Stomach (tissue), 9 donors: ENCODE measurements around the gene SNX30. TPM values are rescaled to one million over a fixed set of nuclear protein-coding genes. Genes with fewer than 3 reads are reported as not detected.

Experiments used
- DNase-seq, 2 donors: peaks; one replicate each; pipeline versions ENCODE4 v3.0.0 to v3.0.0-alpha.2; 2013 to 2019
- H3K27ac ChIP-seq, 5 donors: fragments of 200-600 bp in 4 of 5; sonication (generic) in 4 of 5; one replicate each; pipeline ENCODE4 v1.5.1; 2013 to 2019; ENCODE audit warnings: mild to moderate bottlenecking in 1 of 5, moderate library complexity in 1 of 5
- H3K27me3 ChIP-seq, 3 donors: fragments of 200-600 bp; sonication (generic); one replicate each; pipeline ENCODE4 v1.5.1; 2017 to 2019; ENCODE audit warnings: mixed run types in 1 of 3
- H3K36me3 ChIP-seq, 4 donors: fragments of 200-600 bp; sonication (generic); 1 replicate in 3 of 4; 2 replicates in 1 of 4; pipeline ENCODE4 v1.5.1; 2016 to 2019
- H3K4me1 ChIP-seq, 4 donors: fragments of 200-600 bp; sonication (generic); one replicate each; pipeline ENCODE4 v1.5.1; 2016 to 2019
- H3K4me3 ChIP-seq, 4 donors: fragments of 200-600 bp; sonication (generic) in 3 of 4; one replicate each; pipeline ENCODE4 v1.5.1; 2016 to 2019; ENCODE audit warnings: mild to moderate bottlenecking in 1 of 4
- H3K9me3 ChIP-seq, 4 donors: fragments of 200-600 bp; sonication (generic); one replicate each; pipeline ENCODE4 v1.5.1; 2016 to 2019
- CTCF ChIP-seq, 7 experiments: fragments of 450-650 bp in 4 of 7; fragments of 200-600 bp in 3 of 7; sonication (generic) in 3 of 7; IDR thresholded peaks; one replicate each; pipeline ENCODE4 v1.5.1; 2016 to 2019; ENCODE audit warnings: antibody characterized with exemption in 7 of 7, control low read depth in 2 of 7, mild to moderate bottlenecking in 1 of 7
- EP300 ChIP-seq: sonication (generic); formaldehyde crosslinking; IDR thresholded peaks from one replicate; pipeline ENCODE4 v1.6.1; 2017; ENCODE audit warnings: antibody characterized with exemption
- POLR2A ChIP-seq, 4 donors: fragments of 450-650 bp; IDR thresholded peaks; one replicate each; pipeline ENCODE4 v1.6.1; 2016; ENCODE audit warnings: antibody characterized with exemption in 4 of 4, control low read depth in 2 of 4, mild to moderate bottlenecking in 1 of 4, moderate library complexity in 1 of 4
- POLR2AphosphoS5 ChIP-seq, 3 donors: sonication (generic); formaldehyde crosslinking; IDR thresholded peaks; one replicate each; pipeline ENCODE4 v1.6.1; 2016; ENCODE audit warnings: antibody characterized with exemption in 3 of 3
- WGBS, 5 donors: extraction: QIAGEN DNeasy Blood & Tissue Kit in 3 of 5; methylation state at CpG; one replicate each; pipeline versions ENCODE4 v1.1.5 to v1.1.7; 2013 to 2018; 5-methylcytosine and 5-hydroxymethylcytosine counted together
- intact Hi-C: fragments of 100-400 bp; cut with DNase I; formaldehyde crosslinking; loops from one replicate; pipeline ENCODE4 v1.15.1; 2023; ENCODE audit warnings: low total_unique reads
- polyA plus RNA-seq, 3 donors: library from polyadenylated mRNA; stranded (reverse); fragments of 200-250 nt; gene quantifications; one replicate each; pipeline ENCODE4 v1.2.3, GENCODE V29; 2013
- total RNA-seq, 5 donors: library from RNA; depleted of rRNA; stranded (reverse); fragments of >200 nt; gene quantifications; one replicate each; pipeline versions ENCODE4 v1.1.0 to v1.2.3, GENCODE V29; 2014 to 2016
- donor health status: healthy with polysubstance abuse.
- donor health status: Bipolar disorder and iron deficiency.
- donor health status: healthy.

Gene SNX30
- total and polyA plus RNA-seq, 8 donors, result 1.2 to 37.1 (median 5.3) TPM

- H3K9me3 ChIP-seq, result no peaks in the 10 kb centered on the region
- H3K27ac ChIP-seq, result no peak overlapping the region
- no peaks in the 10 kb centered on the region for H3K36me3 ChIP-seq
- H3K4me3 ChIP-seq, result no peak overlapping the region
- H3K4me1 ChIP-seq, result peaks cover 10 to 14% (median 13%) of the 10 kb centered on the region in 4 donors
- peaks cover 0 to 36% (median 16%) of the 10 kb centered on the region in 3 donors for H3K27me3 ChIP-seq
- DNase-seq, result peak in 1 of 2 donors; percentile 19
- intact Hi-C loops, result no loop called here
- 50 to 64% (median 62%) methylated on average over 5 of the region's 5 CpGs for WGBS, 5 donors
- TF ChIP-seq POLR2AphosphoS5 (IDR thresholded peaks at IDR 0.05), result no peak
- TF ChIP-seq CTCF (IDR thresholded peaks at IDR 0.05), result no peak
- TF ChIP-seq POLR2A (IDR thresholded peaks at IDR 0.05), result no peak
- TF ChIP-seq EP300, result no peak
These were observed 136.8 kb downstream of the SNX30 start for GRCh38 chr9:112887381-112887780.

GRCh38 chr9:112890106-112891081 is 139.8 kb downstream of the SNX30 start, which contains the start of gene SLC46A2:
Gene SLC46A2, minus strand, starts transcription at chr9:112890876. Its CDS starts 195 bp downstream, at chr9:112890681.
- intact Hi-C loops, result no loop called here
- WGBS, 5 donors, result 11 to 21% (median 17%) methylated on average over 19 to 78 of the region's 78 CpGs
- no peak within 1 kb of the TSS for H3K27ac ChIP-seq

GRCh38 chr9:112891521-112891920 is 141.0 kb downstream of the SNX30 start:
- 79 to 97% (median 94%) methylated on average over 3 of the region's 3 CpGs for WGBS, 5 donors
- no peak overlapping the region for H3K27ac ChIP-seq
- peaks cover 10 to 14% (median 13%) of the 10 kb centered on the region in 4 donors for H3K4me1 ChIP-seq
- H3K27me3 ChIP-seq, result peaks cover 0 to 37% (median 16%) of the 10 kb centered on the region in 3 donors
- intact Hi-C loops, result no loop called here
- H3K4me3 ChIP-seq, result no peak overlapping the region
- no peak for DNase-seq
- no peak for TF ChIP-seq POLR2A (IDR thresholded peaks at IDR 0.05)
- no peak for TF ChIP-seq EP300
- no peak for TF ChIP-seq CTCF (IDR thresholded peaks at IDR 0.05)
- no peak for TF ChIP-seq POLR2AphosphoS5 (IDR thresholded peaks at IDR 0.05)
- H3K36me3 ChIP-seq, result no peaks in the 10 kb centered on the region
- no peaks in the 10 kb centered on the region for H3K9me3 ChIP-seq

More at GRCh38 chr9:112890106-112891081, 139.8 kb downstream of the SNX30 start, which contains the start of gene SLC46A2:
- Histone ChIP-seq H3K9me3 (no peaks in the 10 kb centered on the region), H3K4me3 (peak within 1 kb of the TSS; percentile 34 to 57 (median 38)), H3K4me1 (peaks cover 10 to 14% (median 13%) of the 10 kb centered on the region in 4 donors), H3K27me3 (peaks cover 0 to 37% (median 16%) of the 10 kb centered on the region in 3 donors), H3K36me3 (no peaks in the 10 kb centered on the region)
- peak; percentile 30 to 34 for DNase-seq
- TF ChIP-seq POLR2AphosphoS5 (IDR thresholded peaks at IDR 0.05), result no peak

- Histone ChIP-seq H3K4me1 (peaks cover 10 to 14% (median 13%) of the 10 kb centered on the region in 4 donors), H3K36me3 (no peaks in the 10 kb centered on the region), H3K9me3 (no peaks in the 10 kb centered on the region), H3K27me3 (peaks cover 0 to 42% (median 16%) of the 10 kb centered on the region in 3 donors), H3K27ac (no peak overlapping the region), H3K4me3 (no peak overlapping the region)
- WGBS, 5 donors, result 86 to 95% (median 93%) methylated on average over 2 of the region's 2 CpGs
- TF ChIP-seq POLR2AphosphoS5 (IDR thresholded peaks at IDR 0.05) (no peak), CTCF (IDR thresholded peaks at IDR 0.05) (no peak), EP300 (no peak), POLR2A (IDR thresholded peaks at IDR 0.05) (no peak)
- no peak for DNase-seq
- intact Hi-C loops, result no loop called here
These were observed 142.4 kb downstream of the SNX30 start for GRCh38 chr9:112892981-112893380.
